OCI-LY7 (cell line): ENCODE measurements around the gene PNLDC1.

Experiments
- EZH2phosphoT487 ChIP-seq: fragments of 200-600 bp; sonication (generic); IDR thresholded peaks from 2 replicates; pipeline ENCODE4 v1.6.1; 2018; ENCODE audit warnings: low read depth, borderline replicate concordance, mild to moderate bottlenecking, mixed run types, antibody characterized with exemption, low read length, moderate library complexity, mixed read lengths
- TF ChIP-seq, protein P1 (sequence below): fragments of 200-600 bp; sonication (generic); conservative IDR thresholded peaks from 2 replicates; pipeline ENCODE4 v1.5.1; 2014; ENCODE audit warnings: mild to moderate bottlenecking, antibody characterized with exemption, low read length, moderate library complexity, mixed read lengths

GRCh38 chr6:159853754-159854153 lies 53.7 kb downstream of the PNLDC1 start:
- TF ChIP-seq, protein P1, sequence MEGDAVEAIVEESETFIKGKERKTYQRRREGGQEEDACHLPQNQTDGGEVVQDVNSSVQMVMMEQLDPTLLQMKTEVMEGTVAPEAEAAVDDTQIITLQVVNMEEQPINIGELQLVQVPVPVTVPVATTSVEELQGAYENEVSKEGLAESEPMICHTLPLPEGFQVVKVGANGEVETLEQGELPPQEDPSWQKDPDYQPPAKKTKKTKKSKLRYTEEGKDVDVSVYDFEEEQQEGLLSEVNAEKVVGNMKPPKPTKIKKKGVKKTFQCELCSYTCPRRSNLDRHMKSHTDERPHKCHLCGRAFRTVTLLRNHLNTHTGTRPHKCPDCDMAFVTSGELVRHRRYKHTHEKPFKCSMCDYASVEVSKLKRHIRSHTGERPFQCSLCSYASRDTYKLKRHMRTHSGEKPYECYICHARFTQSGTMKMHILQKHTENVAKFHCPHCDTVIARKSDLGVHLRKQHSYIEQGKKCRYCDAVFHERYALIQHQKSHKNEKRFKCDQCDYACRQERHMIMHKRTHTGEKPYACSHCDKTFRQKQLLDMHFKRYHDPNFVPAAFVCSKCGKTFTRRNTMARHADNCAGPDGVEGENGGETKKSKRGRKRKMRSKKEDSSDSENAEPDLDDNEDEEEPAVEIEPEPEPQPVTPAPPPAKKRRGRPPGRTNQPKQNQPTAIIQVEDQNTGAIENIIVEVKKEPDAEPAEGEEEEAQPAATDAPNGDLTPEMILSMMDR: no peak
- TF ChIP-seq EZH2phosphoT487: no peak
